ENCODE data around the gene MSLN. TPM values are rescaled to one million over a fixed set of nuclear protein-coding genes. Genes with fewer than 3 reads are reported as not detected.

Gene MSLN
- total and polyA plus RNA-seq, 2 of the 8 experiments (the other 6 are each of a cell fraction or from before 2014, with no cell fraction given), result 0.28 to 0.50 TPM

GRCh38 chr16:741986-742629, 18.4 kb upstream of the MSLN start:
- no peaks in the 10 kb centered on the region for H3K79me2 ChIP-seq (ENCODE audit: control insufficient read depth in 1 of 2, insufficient read depth in 2 of 2, low read length in 2 of 2)
- no peaks in the 10 kb centered on the region for H3K79me1 ChIP-seq (ENCODE audit: low read depth, low read length)
- H3K36me3 ChIP-seq (ENCODE audit: control insufficient read depth in 2 of 4, insufficient read depth in 4 of 4, low read length in 3 of 4), result 0 out of 8 replicates have a peak, but pooled peaks cover 0 to under 1% (median 0%) of the 10 kb centered on the region in 4 experiments
- H2BK12ac ChIP-seq (ENCODE audit: low read depth, low read length), result no peak overlapping the region
- no peak overlapping the region for H3K56ac ChIP-seq (replicated peaks; ENCODE audit: insufficient read length, low read depth, low read length)
- CTCF ChIA-PET (ENCODE audit: partially characterized antibody), result interaction anchor here (0.8 to 35.8 kb wide), 9 partner anchors 8 to 85 kb away, joined by 4 to 977 read pairs (median 12); partner anchors contain the start of genes ANTKMT, CCDC78, CHTF18 and FBXL16
- H3K27ac ChIP-seq (ENCODE audit: low read depth, low read length), result no peak overlapping the region
- POLR2A ChIA-PET (ENCODE audit: partially characterized antibody), result interaction anchor here (1.2 to 6.3 kb wide), 6 partner anchors 12 to 42 kb away, joined by 3 to 39 read pairs (median 14); partner anchors contain the start of genes ANTKMT, CCDC78 and MSLN
- no peak overlapping the region for H3K18ac ChIP-seq (ENCODE audit: extremely low read depth, low read length)
- H3K27me3 ChIP-seq (replicated peaks in 1 of 4; ENCODE audit: control insufficient read depth in 3 of 4, extremely low read depth in 1 of 4, insufficient read depth in 3 of 4, low read length in 3 of 4), result no peaks in the 10 kb centered on the region
- H3K4me3 ChIP-seq (ENCODE audit: extremely low read depth in 1 of 4, insufficient read depth in 2 of 4, low read depth in 3 of 4, low read length in 4 of 4), result no peak overlapping the region
- H3K23ac ChIP-seq (ENCODE audit: insufficient read length), result no peak overlapping the region
- peak overlapping the region; percentile 86; the same call in 1 of the 2 replicates for H2AK5ac ChIP-seq (ENCODE audit: low read depth, low read length)
- no peak overlapping the region for H2BK5ac ChIP-seq (ENCODE audit: low read depth, low read length)
- FAIRE-seq (no peak), DNase-seq (ENCODE audit: low read depth in 1 of 2, low spot score in 2 of 2) (no peak)
- no peak overlapping the region for H2AFZ ChIP-seq (ENCODE audit: low read length)
- no peak overlapping the region for H2BK20ac ChIP-seq (ENCODE audit: low read length)
- H3K9me3 ChIP-seq (ENCODE audit: insufficient read depth in 2 of 2, low read depth in 1 of 2, low read length in 1 of 2), result no peaks in the 10 kb centered on the region
- 98% methylated on average over 15 of the region's 15 CpGs; no CpG with 5 or more reads in 1 of the 2 experiments for WGBS, 2 experiments (ENCODE audit: extremely low coverage in 1 of 2, insufficient coverage in 1 of 2, insufficient read length in 1 of 2, insufficient replicate concordance in 2 of 2, low coverage in 1 of 2, low lambda C conversion rate in 2 of 2, missing lambda C conversion rate in 1 of 2)
- H3K23me2 ChIP-seq (ENCODE audit: low read depth, low read length), result peaks cover 7% of the 10 kb centered on the region; the same call in 1 of the 2 replicates
- no peak overlapping the region for H3K4ac ChIP-seq (replicated peaks; ENCODE audit: insufficient read length, low read depth, low read length)
- H3K9ac ChIP-seq (replicated peaks in 1 of 4; ENCODE audit: extremely low read depth in 1 of 4, low read depth in 3 of 4, low read length in 3 of 4), result no peak overlapping the region
- no peak overlapping the region for H4K8ac ChIP-seq (ENCODE audit: extremely low read depth, insufficient read depth, low read length)
- no peak for TF ChIP-seq SIN3A (conservative IDR thresholded peaks at IDR 0.05 in 1 of 2, IDR thresholded peaks at IDR 0.05 in 1 of 2; ENCODE audit: low read depth in 1 of 2, low read length in 2 of 2)
- TF ChIP-seq KDM1A (IDR thresholded peaks at IDR 0.05; ENCODE audit: borderline replicate concordance, low read length), result no peak
- TF ChIP-seq CTCF (IDR thresholded peaks at IDR 0.05; ENCODE audit: control extremely low read depth in 1 of 3, insufficient read depth in 1 of 3, low read depth in 1 of 3, low read length in 3 of 3), result no peak
- no peak for TF ChIP-seq BCL11A (IDR thresholded peaks at IDR 0.05; ENCODE audit: low read depth in 2 of 2, low read length in 2 of 2)
- H3K4me1 ChIP-seq (replicated peaks in 1 of 4; ENCODE audit: control insufficient read depth in 3 of 4, insufficient read depth in 4 of 4, low read length in 3 of 4), result peaks cover 0 to 9% (median 4%) of the 10 kb centered on the region in 4 experiments; a peak in 5 of 7 replicates
- peak overlapping the region; percentile 40 for H4K91ac ChIP-seq (replicated peaks; ENCODE audit: insufficient read length, low read length)
- no peak overlapping the region; a peak in 1 of 4 replicates for H3K4me2 ChIP-seq (ENCODE audit: insufficient read depth in 1 of 2, low read depth in 2 of 2, low read length in 2 of 2)
- H2BK120ac ChIP-seq (replicated peaks; ENCODE audit: low read depth, low read length), result no peak overlapping the region
- H3K14ac ChIP-seq (ENCODE audit: insufficient read length), result no peak overlapping the region
- H4K5ac ChIP-seq (ENCODE audit: insufficient read length, low read depth, low read length), result no peak overlapping the region
- no peaks in the 10 kb centered on the region for H4K20me1 ChIP-seq (replicated peaks in 1 of 2; ENCODE audit: control insufficient read depth in 1 of 2, insufficient read depth in 2 of 2, low read length in 2 of 2)
- peak overlapping the region; percentile 46; the same call in 1 of the 2 replicates for H2BK15ac ChIP-seq (ENCODE audit: low read length)
